GM12874 (cell line): ENCODE measurements around the gene TNIK.

Experiments
- CTCF ChIP-seq: IDR thresholded peaks from 2 replicates; pipeline ENCODE4 v1.5.1; 2011; ENCODE audit warnings: low read depth, mild to moderate bottlenecking, control low read depth, low read length, moderate library complexity; ENCODE audit not compliant: insufficient read depth

The TNIK gene

GRCh38 chr3:171498921-171499320 is 38.7 kb upstream of the TNIK start:
- TF ChIP-seq CTCF: no peak

- no peak for TF ChIP-seq CTCF
Measured at GRCh38 chr3:171497468-171497867, 37.3 kb upstream of the TNIK start.

GRCh38 chr3:171495413-171495812 is 35.2 kb upstream of the TNIK start:
- no peak for TF ChIP-seq CTCF

GRCh38 chr3:171494457-171495109 is 34.4 kb upstream of the TNIK start:
- no peak for TF ChIP-seq CTCF

- TF ChIP-seq CTCF: no peak
Measured at GRCh38 chr3:171491361-171491760, 31.2 kb upstream of the TNIK start.

GRCh38 chr3:171490901-171491300 is 30.7 kb upstream of the TNIK start:
- no peak for TF ChIP-seq CTCF

GRCh38 chr3:171489348-171489747 is 29.1 kb upstream of the TNIK start:
- no peak for TF ChIP-seq CTCF
